Astrocyte of the hippocampus (primary cell): ENCODE results near the gene LRBA.
"Not testable (repeated sequence)": the region's sequence is repeated elsewhere in the genome, so short reads cannot be mapped to it uniquely, and the experiment has no call there.

Experiments
- DNase-seq: peaks from one replicate; pipeline ENCODE4 v3.0.0; 2011; ENCODE audit warnings: low read depth, low spot score

Gene LRBA

DNA sequence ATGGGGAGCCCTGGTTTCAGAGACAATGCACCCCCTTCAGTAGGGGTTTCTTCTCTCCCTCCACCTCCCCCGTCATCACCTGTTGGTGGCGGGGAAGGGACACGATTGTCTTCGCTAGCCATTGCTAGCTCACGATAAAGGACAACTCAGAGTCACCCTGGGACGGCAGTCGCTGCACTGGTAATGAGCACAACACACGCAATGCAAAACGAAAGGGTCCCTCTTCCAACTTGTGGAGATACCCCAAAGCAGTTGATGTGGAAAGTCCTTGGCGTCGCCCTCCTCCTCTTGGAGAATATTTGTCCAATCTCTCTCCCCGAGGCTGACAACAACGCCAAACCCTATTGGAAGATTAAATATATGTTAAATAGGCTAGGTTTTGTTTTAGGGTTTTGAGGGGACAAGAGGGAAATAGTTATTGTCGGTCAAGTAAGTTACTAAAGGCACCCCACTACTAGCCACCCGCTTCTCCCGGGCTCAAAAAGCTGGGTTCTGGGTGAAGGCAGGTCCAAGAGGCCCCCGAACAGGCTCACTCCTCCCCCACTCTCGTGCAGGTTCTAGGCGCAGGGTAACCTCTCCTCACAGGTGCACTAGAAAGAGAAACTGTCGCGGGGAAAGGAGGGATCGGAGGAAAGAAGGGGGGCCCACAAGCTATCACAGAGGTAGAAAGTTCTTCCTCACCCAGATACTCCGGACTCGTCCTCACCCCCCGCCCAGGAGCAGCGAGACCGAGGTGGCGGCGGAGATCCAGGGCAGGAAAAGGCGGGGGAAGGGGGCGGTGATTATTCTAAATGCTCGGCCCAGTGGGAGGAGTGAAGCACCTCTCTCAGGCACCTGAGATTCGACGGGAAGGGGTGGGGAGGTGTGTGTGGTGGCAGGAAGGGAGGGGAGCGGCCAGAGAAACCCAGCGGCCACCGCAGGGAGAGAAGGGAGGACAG, at the start of gene LRBA:
Gene LRBA, minus strand, starts transcription at position 764 of the 938 bp plus-strand sequence. Its CDS starts 642 bp downstream, at position 122.
- peak; percentile 77 for DNase-seq

GRCh38 chr4:151063143-151063542, 48.1 kb upstream of the LRBA start:
- not testable (repeated sequence) for DNase-seq

DNA sequence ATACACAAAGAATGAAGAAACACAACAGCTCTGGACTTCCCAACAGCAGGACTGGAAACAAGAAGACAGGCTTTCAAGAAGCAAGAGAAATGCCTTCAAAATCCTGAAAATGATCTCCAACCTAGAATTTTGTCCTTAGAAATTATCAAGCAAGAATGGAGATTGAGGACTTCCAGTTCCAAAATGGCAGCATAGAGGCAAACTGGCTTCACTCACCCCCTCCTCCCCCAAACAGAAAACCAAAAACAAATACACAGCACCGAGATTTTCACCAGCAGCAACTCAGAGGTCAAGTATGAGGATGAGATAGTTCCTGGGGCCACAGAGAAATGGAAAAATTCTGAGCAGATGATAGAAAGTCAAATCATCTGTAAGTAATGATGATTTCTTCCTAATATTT, 40.5 kb upstream of the LRBA start:
- DNase-seq: no peak

- DNase-seq: no peak
These were observed 37.7 kb upstream of the LRBA start for GRCh38 chr4:151052785-151053184.

GRCh38 chr4:151049430-151049884, 34.4 kb upstream of the LRBA start:
- DNase-seq: no peak

- DNase-seq: no peak
These were observed 33.8 kb upstream of the LRBA start for GRCh38 chr4:151048913-151049312.

DNA sequence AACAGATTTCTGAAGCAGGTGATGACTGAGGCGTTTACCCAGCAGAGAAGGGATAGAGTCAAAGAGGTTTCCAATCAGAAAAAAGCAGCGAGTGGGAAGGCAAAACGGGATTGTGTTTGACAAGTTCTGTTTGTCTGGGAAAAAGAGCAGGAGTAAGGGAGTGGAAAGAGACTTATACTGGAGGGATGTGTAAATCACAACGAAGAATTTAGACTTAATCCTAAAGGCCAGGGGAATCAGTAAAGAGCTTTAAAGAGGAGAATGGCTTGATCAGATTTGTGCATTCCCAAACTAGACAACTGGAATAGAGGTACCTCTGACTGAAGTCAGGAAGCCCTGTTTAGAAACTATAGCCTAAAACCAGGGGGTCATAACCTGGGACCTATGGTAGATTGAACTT, 31.5 kb upstream of the LRBA start:
- DNase-seq: no peak

- DNase-seq: no peak
These were observed 30.8 kb upstream of the LRBA start for GRCh38 chr4:151045907-151046306.

- DNase-seq: peak; percentile 6
These were observed 28.9 kb upstream of the LRBA start for GRCh38 chr4:151043803-151044515.

DNA sequence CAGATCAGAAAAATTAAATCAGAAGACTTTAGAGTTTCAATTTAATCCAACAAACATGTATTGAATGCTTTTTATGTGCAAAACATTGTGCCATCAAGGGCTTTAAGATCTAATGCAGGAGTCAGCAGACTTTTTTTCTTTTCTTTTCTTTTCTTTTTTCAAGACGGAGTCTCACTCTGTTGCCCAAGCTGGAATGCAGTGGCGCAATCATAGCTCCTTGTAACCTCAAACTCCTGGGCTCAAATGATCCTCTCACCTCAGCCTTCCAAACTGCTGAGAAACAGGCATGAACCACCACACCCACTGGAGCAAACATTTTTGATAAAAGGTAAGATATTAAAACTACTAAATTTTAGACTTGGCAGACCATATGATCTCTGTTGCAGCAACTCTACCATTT, 24.6 kb upstream of the LRBA start:
- DNase-seq: no peak

DNA sequence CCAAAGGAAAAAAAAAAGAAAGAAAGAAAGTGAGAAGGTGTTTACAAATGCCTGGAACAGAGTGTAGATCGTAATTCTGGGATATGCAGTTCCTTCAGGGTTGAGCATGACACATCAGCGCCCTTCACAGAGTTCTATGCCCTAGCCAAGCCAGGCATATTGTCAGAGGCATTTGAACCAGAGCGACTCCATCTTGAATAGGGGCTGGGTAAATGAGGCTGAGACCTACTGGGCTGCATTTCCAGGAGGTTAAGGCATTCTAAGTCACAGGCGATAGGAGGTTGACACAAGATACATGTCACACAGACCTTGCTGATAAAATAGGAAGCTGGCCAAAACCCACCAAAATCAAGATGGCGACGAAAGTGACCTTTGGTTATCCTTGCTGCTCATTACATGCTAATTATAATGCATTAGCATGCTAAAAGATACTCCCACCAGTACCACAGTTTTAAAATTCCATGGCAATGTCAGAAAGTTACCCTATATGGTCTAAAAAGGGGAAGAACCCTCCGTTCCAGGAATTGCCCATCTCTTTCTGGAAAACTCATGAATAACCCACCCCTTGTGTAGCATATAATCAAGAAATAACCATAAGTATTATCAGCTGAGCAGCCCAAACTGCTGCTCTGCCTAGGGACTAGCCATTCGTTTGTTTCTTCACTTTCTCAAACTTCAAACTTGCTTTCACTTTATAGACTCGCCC, 23.5 kb upstream of the LRBA start:
- no peak for DNase-seq

DNA sequence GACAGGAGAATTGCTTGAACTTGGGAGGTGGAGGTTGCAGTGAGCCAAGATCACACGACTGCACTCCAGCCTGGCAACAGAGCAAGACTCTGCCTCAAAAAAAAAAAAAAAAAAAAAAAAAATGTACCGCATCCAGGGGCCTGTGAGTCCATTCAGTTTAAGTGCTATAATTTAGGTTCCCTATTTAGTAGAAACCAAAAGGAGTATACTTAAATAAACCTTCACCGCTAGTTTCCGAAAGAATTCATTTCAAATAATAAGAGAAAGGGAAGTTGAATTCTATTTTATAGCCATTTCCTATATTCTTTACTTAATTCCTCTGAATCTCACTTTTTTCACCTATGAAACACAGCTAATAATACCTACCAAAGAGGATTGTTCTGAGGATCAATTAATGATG, 20.8 kb upstream of the LRBA start:
- no peak for DNase-seq

DNA sequence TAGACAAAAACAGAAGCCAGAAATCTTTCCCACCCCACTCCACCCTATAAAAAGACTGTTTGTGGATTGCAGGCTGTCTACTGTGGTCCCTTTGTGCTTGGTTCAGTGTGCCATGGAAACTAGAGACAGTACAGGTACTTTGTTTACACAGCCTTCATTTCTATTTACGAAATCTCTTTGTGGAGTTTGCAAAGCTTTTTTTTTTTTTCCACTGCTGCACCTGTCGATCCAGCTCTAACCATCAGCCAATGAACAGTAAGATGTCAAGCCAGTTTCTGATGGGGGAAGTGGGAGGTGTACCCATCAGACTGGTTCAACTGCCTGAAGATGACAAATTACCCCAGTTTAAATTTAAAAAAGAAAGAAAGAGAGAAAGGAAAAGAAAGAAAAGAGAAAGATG, 20.2 kb upstream of the LRBA start:
- DNase-seq: no peak

- no peak for DNase-seq
These were observed 19.7 kb upstream of the LRBA start for GRCh38 chr4:151034829-151035228.

DNA sequence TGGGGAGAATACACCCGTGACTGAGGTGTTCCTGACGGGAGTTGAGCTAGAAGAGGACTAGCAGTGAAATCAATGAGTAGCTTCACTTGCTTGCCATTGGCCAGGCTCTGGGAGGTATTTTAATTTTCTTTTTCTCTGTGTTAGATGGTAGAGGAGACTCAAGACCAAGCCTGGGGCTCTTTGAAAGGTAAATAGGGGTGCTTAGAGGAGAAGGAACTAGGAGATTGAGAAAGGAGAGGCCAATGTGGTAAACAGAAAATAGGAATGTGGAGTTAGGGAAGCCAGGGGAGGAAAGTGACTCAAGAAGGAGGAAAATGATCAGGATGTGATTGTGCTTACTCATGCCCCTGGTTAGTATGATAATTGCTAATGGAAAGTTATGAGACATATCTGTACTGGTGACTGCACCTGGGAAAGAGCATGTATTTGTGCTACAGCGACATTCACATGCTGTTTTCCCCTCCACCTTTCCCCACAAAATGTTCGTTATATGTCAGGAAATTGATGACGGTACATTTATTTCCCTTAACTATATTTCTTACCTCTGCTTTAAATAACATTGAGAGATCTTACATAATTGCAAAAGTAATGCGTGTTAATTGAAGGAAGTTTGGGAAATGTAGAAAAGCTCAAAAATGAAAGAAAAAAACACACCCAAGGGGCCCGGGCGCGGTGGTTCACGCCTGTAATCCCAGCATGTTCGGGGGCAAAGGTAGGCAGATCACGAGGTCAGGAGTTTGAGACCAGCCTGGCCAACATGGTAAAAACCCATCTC, 16.9 kb upstream of the LRBA start:
- DNase-seq: peak; percentile 46

DNA sequence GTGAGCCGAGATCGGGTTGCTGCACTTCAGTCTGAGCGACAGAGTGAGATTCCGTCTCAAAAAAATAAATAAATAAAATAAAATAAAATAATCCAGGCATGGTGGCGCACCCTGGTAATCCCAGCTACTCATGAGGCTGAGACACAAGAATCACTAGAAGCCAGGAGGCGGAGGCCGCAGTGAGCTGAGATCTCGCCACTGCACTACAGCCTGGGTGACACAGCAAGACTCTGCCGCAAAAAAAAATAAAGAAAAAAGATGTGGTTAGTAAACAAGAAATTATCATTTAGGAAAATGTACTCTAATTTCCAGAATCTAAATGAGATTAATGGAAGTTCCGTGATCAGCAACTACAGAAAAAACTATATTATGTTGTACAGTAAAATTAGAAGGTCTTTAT, 14.5 kb upstream of the LRBA start:
- DNase-seq: no peak

GRCh38 chr4:151029006-151029405, 13.9 kb upstream of the LRBA start:
- not testable (repeated sequence) for DNase-seq

- no peak for DNase-seq
These were observed 10.7 kb upstream of the LRBA start for GRCh38 chr4:151025759-151026158.

DNA sequence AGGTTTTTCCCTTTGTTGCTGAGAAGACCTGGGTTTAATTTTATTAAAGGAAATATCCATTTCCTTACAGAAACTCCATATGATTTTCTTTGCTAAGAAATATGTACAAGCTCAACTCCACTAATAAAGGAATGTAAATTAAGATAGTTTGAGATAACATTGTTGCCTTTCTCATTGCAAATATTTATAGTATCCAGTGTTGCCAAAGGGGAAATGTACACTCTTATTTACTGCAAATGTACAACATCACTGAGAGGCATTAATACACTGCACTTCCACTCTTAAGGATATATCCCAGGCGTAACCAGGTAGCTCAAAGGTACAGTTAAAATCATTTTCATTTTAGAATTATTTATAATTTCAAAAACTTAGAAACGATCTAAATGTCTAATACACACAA, 7.5 kb upstream of the LRBA start:
- DNase-seq: no peak

DNA sequence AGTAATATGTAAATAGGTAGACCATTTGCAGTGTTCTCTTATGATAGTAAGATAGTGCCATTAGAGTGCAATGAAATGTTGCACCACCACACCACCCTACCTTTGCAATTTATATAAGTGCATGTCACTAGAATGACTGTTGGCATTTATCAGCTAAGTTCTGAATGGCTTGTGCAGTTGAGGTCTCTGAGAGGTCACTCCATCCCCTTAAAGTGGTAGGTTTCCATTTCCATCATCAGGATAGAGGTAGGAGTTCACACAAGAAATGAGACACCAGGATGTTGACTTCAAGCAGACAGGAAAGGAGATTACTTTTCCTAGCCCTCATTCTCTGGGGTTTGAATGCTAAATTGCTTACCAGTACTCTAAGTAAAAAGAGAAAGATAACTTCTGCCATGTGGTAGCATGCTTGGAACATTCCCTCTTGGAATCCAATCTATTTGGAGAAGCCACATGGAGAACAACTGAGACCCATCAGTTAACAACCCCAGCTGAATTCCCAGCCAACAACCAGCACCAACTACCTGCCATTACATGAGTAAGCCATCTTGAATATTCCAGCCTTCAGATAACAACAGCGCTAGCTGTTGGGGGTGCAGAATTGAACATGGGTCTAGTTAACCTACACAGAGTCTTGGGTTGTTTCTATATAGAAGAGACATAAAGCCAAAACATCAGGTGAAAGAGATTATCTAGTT, 6.7 kb upstream of the LRBA start:
- DNase-seq: no peak
